H7 (cell line): ENCODE measurements around the gene ATP2A2. TPM values are rescaled to one million over a fixed set of nuclear protein-coding genes. Genes with fewer than 3 reads are reported as not detected.
A peak's percentile ranks its signal among the peaks of the same experiment; 100 is the strongest.

Experiments
- DNase-seq: peaks from one replicate; pipeline ENCODE4 v3.0.0; 2012
- H3K27me3 ChIP-seq: 2 replicates; pipeline ENCODE4 v1.6.0; 2011; ENCODE audit warnings: mild to moderate bottlenecking, low read length; ENCODE audit not compliant: control insufficient read depth, insufficient read depth
- H3K36me3 ChIP-seq: replicated peaks from 2 replicates; pipeline ENCODE4 v1.5.1; 2011; ENCODE audit warnings: low read length; ENCODE audit not compliant: control insufficient read depth, insufficient read depth
- H3K4me3 ChIP-seq: 2 replicates; pipeline ENCODE4 v1.5.1; 2011; ENCODE audit warnings: low read depth, mild to moderate bottlenecking, control low read depth, low read length, moderate library complexity; ENCODE audit not compliant: insufficient read depth
- total RNA-seq: library from RNA; depleted of rRNA; stranded (reverse); fragments of >200 nt; shearing (Covaris generic); gene quantifications from 2 replicates; pipeline ENCODE4 v1.2.3, GENCODE V29; 2014

The ATP2A2 gene
- total RNA-seq, 1 experiment from 2014 or later, result 98.7 TPM

DNA sequence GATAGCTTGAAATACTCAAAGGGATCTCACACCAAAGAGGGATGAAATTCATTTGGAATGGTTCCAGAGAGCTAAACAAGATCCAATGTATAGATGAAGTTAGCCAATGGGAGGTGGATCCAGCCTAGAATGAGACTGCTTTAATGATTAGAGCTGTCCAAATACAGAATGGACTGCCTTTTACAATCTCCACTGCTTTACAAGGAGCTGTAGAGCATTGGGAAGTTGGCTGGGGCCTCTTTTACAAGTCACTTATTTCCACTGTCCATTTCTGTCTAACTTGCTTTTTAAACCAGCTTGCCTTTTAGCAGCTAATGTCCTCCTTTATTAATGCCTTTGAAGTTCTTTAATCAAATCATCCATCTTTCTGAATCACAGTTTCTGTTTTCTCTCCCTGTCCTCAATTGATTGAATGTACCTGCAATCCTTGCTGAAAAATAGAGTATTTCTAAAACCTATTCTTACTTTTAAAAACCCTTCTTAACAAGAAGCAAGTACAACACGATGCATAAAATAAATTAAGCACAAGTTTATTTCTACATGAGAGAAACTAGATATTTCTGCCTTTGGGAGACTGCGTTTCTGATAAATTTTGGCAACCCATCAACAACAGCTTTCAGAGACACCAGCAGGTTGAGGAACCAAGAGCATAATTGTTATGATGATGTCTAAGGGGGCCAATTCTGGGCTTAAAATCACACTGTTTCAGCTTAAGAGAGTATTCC is 3.4 kb upstream of the ATP2A2 start:
- Histone ChIP-seq H3K36me3 (no peaks in the 10 kb centered on the region), H3K4me3 (no peak overlapping the region), H3K27me3 (no peaks in the 10 kb centered on the region)
- no peak for DNase-seq

DNA sequence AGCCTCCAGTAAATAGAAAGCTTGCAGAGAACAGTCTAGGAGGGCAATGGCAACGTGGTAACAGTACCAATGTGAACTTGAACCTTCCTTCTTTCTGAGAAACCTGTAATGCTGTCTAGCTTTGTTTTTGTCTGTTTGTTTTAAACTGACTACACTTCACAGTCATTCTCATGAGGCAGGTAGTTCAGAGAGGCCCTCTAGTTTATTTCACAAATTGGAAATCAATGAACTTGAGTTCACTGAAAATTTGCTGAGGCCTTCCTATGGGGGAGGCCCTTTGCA is 2.9 kb upstream of the ATP2A2 start:
- Histone ChIP-seq H3K27me3 (no peaks in the 10 kb centered on the region), H3K4me3 (no peak overlapping the region), H3K36me3 (no peaks in the 10 kb centered on the region)
- DNase-seq, result no peak

DNA sequence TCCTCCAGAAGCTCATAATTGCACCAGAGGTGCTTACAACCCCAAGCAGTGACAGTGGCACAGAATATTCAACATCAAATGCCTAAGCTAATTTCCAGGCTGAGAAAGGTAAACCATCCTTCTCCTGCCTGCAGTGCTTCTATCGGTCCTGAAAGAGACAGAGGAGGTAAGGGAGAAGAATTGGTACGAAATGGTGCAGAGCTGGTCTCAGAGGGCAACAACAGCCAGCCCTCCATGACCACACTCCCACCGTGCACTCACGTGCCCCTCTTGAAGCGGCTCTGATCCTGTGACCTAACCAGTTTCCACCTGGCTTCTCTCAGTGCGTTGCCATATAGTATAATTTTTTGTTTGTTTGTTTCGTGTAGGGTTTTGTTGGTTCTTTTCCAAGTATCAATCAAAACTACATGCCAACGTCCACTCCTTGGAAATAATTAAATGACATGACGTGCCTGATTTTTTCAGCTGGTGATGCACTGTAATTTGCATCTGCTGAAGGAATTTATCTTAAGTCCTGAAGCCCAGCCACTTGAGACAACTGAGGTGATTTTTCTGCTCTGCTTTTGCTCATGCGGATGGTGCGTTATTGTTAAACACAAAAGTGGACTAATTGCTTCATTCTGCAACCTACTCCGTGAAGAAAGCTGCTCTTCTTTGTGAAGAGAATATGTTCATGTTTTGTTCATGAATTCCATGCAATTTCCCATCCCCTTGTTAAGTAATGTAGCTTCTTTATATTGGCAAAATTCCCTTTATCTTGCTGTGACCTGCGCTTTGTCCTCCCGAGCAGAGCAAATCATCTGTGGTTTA is 1.3 kb upstream of the ATP2A2 start:
- no peaks in the 10 kb centered on the region for H3K36me3 ChIP-seq
- H3K27me3 ChIP-seq, result no peaks in the 10 kb centered on the region
- DNase-seq, result peak; percentile 35
- peak overlapping the region; percentile 95 for H3K4me3 ChIP-seq

DNA sequence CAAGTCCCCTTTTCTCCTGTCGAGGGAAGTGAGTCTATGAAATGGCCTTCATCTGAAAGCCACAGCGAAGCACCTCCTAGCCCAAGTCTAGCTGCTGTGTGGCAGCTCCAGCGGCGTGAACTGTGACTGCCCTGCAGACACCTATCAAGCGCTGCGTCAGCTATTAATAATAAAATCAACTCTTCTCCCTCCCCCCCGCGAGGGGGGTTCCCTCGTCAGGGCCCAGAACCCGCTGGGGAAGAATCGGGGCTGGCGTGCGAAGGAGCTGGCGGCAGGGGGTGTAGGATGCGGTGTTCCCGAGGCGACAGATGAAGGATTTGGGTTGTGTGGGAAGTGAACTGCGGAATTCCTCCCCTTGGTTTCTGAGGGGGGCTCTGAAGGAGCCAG is 662 bp upstream of the ATP2A2 start:
- peak overlapping the region; percentile 95 for H3K4me3 ChIP-seq
- no peaks in the 10 kb centered on the region for H3K27me3 ChIP-seq
- H3K36me3 ChIP-seq, result no peaks in the 10 kb centered on the region
- DNase-seq, result peak; percentile 83

DNA sequence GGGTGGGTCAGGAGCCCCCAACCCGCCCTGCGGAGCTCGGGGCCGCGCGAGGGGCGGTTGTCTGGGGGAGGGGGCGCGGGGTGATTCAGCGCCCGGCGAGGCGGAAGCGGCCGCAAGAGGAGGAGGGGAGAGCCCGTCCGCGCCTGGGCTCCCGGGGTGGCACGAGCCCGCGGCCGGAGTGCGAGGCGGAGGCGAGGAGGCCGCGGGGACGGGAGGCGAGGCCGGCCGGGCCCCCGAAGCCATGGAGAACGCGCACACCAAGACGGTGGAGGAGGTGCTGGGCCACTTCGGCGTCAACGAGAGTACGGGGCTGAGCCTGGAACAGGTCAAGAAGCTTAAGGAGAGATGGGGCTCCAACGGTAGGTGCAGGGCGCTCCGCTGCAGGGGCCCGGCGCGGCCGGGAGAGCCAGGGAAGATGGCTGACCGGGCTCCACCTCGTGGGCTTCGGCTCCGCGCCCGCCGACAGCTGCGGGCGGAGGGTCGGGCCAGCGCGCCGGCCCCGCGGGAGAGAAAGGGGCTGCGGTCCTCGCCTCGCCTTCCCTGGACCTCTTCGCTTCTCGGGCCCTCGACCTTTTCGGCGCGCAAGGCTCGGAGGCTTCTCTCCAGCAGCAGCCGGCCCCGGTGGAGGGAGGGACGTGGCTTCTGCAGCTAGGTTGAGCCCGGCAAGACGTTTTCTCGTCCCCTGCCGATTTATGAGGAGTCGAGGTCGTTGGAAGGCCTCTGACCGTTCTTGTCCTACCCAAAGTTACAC is 677 bp downstream of the ATP2A2 start:
- peak; percentile 94 for DNase-seq
- Histone ChIP-seq H3K36me3 (no peaks in the 10 kb centered on the region), H3K27me3 (no peaks in the 10 kb centered on the region), H3K4me3 (peak overlapping the region; percentile 95)

DNA sequence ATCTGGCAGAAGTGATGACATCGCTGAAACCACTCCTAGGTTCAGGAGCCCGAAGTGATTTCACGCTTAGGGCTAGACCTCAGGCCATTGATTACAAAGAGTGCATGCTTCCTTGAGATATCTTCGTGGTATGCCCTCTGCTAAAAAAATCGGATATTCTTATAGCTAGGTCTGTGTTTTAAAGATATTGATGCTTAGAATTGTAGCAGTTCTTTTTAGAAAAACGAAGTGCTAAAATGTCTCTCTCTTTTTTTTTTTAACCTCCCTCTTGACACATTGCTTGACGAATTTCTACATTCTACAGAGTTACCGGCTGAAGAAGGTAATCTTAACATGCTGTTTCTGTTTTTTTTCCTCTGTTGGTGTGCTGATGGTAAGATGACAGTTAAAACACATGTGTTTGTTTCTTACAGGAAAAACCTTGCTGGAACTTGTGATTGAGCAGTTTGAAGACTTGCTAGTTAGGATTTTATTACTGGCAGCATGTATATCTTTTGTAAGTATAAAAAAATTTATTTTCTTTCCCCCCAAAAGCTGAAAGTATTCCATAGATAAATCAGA is 1.3 kb downstream of the ATP2A2 start:
- no peak for DNase-seq
- Histone ChIP-seq H3K27me3 (no peaks in the 10 kb centered on the region), H3K4me3 (peak overlapping the region; percentile 95), H3K36me3 (peaks cover 2% of the 10 kb centered on the region; the same call in 1 of the 2 replicates)

DNA sequence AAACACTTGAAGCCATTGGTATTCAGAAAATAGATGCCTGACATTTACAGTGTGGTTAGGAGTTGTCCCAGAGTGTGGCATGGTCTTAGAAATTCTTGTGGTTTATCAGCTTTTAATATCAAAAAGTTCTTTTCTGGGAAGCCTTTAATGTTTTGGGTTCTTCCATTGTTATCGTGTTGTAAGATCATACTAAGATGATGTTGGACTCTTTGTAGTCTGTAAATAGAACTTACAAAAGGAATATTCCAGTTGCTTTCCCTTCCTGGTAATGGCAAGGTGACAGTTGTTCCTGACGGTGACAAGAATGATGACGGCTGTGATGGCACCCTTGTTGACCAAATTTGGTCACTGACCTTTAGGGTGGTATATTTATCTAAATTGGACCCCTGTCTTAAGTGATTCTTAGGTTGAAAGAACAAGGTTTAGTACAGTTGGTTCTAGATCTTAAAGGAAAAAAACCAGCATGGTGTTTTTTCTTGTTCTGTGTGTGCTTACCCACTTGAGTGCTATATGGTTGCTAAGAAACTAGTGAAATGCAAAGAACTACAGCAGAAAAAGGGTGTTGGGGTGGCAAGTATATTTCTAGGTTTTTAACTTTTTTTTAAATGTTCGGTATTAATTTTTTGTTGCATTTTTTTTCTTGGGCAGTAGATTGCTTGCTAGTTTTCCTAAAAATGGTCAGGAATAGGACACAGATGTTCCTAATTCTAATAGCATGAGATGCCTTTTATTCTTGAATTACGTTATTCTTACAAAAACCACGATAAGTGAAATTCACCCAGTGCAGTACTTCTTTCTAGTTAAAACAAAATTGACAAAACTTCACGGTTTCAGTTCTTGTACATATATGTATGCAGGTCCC is 2.1 kb downstream of the ATP2A2 start:
- peaks cover 3% of the 10 kb centered on the region; the same call in 1 of the 2 replicates for H3K36me3 ChIP-seq
- DNase-seq, result no peak
- H3K27me3 ChIP-seq, result no peaks in the 10 kb centered on the region
- H3K4me3 ChIP-seq, result peak overlapping the region; percentile 95; the same call in 1 of the 2 replicates

DNA sequence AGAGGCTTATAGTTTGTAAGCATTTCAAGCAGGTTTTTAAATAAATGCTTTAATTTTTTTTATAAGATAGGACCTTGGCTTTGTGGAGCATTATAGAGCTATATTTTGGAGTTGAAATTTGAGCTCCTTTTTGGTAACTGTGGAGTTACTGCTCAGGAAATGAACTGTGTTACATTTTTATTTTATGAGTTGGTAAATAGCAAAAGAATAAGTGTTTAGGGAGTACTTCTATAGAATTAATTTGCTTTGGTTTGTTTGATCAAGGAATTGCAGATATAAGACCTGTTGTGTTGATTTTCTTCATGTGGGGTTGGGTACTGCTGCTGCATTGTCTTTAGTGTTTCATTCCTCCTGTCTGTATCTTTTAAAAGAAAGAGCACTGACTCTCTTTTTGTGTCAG is 3.5 kb downstream of the ATP2A2 start:
- Histone ChIP-seq H3K27me3 (no peaks in the 10 kb centered on the region), H3K4me3 (no peak overlapping the region), H3K36me3 (peaks cover 3% of the 10 kb centered on the region)
- no peak for DNase-seq

DNA sequence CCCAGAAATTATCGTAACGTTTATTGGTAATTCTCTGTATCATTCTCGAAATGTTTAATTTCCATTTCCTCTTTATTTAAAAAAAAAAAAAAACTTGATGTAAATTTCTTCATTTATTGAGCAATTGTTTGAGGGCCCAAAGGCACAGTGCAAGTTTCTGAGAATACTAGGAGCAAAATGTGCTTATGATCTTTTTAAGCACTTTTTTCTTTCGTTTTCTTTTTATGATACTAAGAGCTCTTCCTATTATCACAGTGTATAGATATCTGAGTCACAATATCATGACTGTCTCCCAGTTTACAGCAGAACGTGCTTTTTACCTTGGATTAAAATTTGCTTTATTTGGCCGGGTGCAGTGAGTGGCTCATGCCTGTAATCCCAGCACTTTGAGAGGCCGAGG is 5.6 kb downstream of the ATP2A2 start:
- Histone ChIP-seq H3K27me3 (no peaks in the 10 kb centered on the region), H3K4me3 (no peak overlapping the region), H3K36me3 (peaks cover 5% of the 10 kb centered on the region)
- no peak for DNase-seq

DNA sequence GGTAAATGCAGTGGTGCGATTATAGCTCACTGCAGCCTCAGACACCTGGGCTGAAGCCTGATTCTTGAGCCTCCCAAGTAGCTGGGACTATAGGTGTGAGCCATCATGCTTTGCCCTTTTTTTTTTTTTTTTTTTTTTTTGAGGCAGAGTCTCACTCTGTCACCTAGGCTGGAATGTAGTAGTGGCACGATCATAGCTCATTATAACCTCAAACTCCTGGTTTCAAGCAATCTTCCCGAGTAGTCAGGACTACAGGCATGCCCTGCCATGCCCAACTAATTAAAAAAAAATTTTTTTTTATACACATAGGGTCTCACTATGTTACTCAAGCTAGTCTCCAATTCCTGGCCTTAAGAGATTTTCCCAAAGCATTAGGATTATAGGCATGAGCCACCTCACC is 6.9 kb downstream of the ATP2A2 start:
- no peak for DNase-seq
- H3K4me3 ChIP-seq, result no peak overlapping the region
- H3K36me3 ChIP-seq, result peaks cover 9% of the 10 kb centered on the region
- H3K27me3 ChIP-seq, result no peaks in the 10 kb centered on the region

DNA sequence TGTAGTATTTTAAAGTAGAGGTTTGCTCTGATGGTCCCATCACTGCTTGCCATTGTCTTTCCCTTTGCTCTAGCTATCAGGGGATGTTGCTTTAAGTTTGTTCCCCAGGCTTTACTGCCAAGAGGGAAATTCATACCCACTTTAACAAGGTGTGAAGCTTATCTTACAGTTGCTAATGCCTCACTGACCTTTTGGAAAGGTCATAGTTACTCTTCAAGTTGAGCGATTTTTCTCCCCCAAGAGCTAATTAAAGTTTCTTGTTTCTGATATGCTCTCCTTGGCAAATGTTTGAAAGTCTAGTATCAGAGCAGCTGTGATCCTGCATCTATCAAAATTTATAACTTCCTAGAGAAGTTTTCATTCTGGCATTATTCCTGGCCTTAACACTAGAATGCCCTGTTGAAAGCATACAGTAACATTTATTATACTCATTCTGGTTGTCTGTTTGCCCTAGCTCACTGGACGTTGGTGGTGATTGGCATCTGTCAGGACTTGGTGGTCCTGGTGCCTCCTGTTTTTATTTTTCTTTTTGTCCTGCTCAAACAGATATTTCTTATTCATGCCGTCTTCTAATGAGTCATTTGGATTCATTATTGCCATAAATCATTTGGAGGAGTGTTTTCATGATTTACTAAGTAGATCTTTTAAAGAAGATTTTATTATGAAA is 8.1 kb downstream of the ATP2A2 start:
- H3K27me3 ChIP-seq, result no peaks in the 10 kb centered on the region
- H3K36me3 ChIP-seq, result peaks cover 9% of the 10 kb centered on the region
- H3K4me3 ChIP-seq, result no peak overlapping the region
- DNase-seq, result no peak

DNA sequence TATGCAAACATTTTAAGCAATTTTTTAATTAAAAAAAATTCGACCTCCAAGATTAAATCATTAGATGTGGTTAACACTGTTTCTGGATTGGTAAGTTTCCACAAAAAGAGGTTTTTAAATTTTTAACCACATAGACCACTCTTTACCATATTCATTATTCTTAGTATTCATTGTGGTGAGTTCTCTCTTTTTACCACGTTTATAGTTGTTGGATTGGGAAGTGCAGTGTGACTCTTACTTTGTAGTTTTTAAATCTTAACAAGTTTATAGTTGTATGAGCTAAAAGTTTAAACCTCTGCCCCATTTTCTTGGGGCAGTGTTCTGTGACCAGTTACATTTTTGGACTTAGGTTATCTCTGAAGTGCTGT is 8.6 kb downstream of the ATP2A2 start:
- Histone ChIP-seq H3K4me3 (no peak overlapping the region), H3K36me3 (peaks cover 9% of the 10 kb centered on the region), H3K27me3 (no peaks in the 10 kb centered on the region)
- no peak for DNase-seq

DNA sequence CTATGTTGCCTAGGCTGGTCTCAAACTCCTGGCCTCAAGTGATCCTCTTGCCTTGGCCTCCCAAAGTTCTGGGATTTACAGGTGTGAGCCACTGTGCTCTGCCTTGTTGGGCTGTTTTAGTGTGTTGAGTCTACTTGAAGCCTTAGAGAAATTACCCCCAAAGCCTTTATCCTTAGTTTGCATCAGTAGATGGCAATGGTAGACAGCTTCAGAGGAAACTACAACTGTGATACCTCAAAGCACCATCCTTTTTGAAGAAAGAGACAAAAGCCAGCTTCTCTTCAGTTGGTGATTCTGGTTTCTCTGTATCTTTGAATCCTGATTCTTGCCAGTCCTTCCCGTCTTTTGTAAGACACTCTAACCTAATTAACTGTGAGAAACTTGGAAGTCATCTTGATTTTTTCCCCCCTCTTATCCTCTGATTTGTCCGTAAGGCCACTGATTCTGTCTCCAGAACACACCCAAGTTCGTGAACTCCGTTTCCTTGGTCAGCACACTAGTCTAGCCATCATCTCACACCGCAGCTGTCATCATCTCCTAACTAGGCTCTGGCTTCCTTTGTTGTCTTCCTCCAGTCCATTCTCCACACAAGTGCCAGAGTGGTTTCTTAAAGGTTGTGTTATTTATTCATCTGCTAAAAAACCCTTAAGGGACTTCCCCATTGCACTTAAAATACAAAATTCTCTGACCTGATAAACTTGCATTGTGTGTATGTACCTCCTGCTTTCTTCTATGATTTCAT is 20.2 kb downstream of the ATP2A2 start:
- H3K27me3 ChIP-seq, result no peaks in the 10 kb centered on the region
- peaks cover 16% of the 10 kb centered on the region for H3K36me3 ChIP-seq
- H3K4me3 ChIP-seq, result no peak overlapping the region
- DNase-seq, result no peak
